Panc1 (cell line): ENCODE results near the gene NEK1. TPM values are rescaled to one million over a fixed set of nuclear protein-coding genes. Genes with fewer than 3 reads are reported as not detected.

Source experiments
- ATAC-seq: fragments of 200-7000 bp; cut with Tn5 transposase; 2 replicates; pipeline ENCODE4 v1.9.1; 2020; ENCODE audit warnings: mild to moderate bottlenecking, moderate library complexity
- BruUV-seq: library from RNA; stranded (reverse); fragments of 400-500 nt; replicated peaks from 2 replicates; lab custom pipeline; 2021; lab: Mats Ljungman, UMichigan
- CTCF ChIA-PET: fragments of 300-600 bp; sonication (Branson Sonifier 250); formaldehyde crosslinking; loops from one replicate; lab custom pipeline; 2022; ENCODE audit warnings: antibody characterized with exemption; lab: Charles Lee
- POLR2A ChIA-PET: fragments of 300-600 bp; sonication (Branson Sonifier 250); formaldehyde crosslinking; loops from one replicate; lab custom pipeline; 2022; ENCODE audit warnings: antibody characterized with exemption; lab: Charles Lee
- DNase-seq: peaks from one replicate; pipeline ENCODE4 v3.0.0-alpha.2; 2010; ENCODE audit warnings: low read depth, low spot score
- H3K27ac ChIP-seq: 2 replicates; pipeline ENCODE4 v1.5.1; 2011; ENCODE audit warnings: mild to moderate bottlenecking, low read length, inconsistent platforms
- H3K27me3 ChIP-seq: fragments of 200-500 bp; sonication (Bioruptor generic); 2 replicates; pipeline ENCODE4 v1.6.0; 2014; ENCODE audit warnings: low read length, inconsistent platforms; ENCODE audit not compliant: control insufficient read depth, insufficient read depth
- H3K36me3 ChIP-seq: fragments of 200-500 bp; sonication (Bioruptor generic); 2 replicates; pipeline ENCODE4 v1.5.1; 2014; ENCODE audit warnings: inconsistent platforms, mild to moderate bottlenecking, low read length, moderate library complexity; ENCODE audit not compliant: control insufficient read depth, insufficient read depth
- H3K4me1 ChIP-seq: 2 replicates; pipeline ENCODE4 v1.5.1; 2011; ENCODE audit warnings: inconsistent platforms, mild to moderate bottlenecking, low read length, moderate library complexity; ENCODE audit not compliant: control insufficient read depth, insufficient read depth
- H3K4me3 ChIP-seq, 2 experiments: 2 replicates each; pipeline ENCODE4 v1.5.1; 2011 to 2012; ENCODE audit warnings: low read depth in 2 of 2, low read length in 2 of 2, mild to moderate bottlenecking in 2 of 2, inconsistent platforms in 1 of 2, moderate library complexity in 1 of 2
- H3K9me3 ChIP-seq: fragments of 200-500 bp; sonication (Bioruptor generic); 2 replicates; pipeline ENCODE4 v1.5.1; 2014; ENCODE audit warnings: low read depth, mild to moderate bottlenecking, inconsistent platforms, low read length, moderate library complexity; ENCODE audit not compliant: control insufficient read depth, insufficient read depth
- POLR2AphosphoS5 ChIP-seq: IDR thresholded peaks from 2 replicates; pipeline ENCODE4 v1.6.1; 2012; ENCODE audit warnings: mild to moderate bottlenecking, low read depth, low read length, moderate library complexity
- REST ChIP-seq, 2 experiments: IDR thresholded peaks; 2 replicates each; pipeline ENCODE4 v1.6.1; 2011 to 2012; ENCODE audit warnings: low read depth in 2 of 2, control low read depth in 1 of 2, low read length in 1 of 2, mild to moderate bottlenecking in 1 of 2, moderate library complexity in 1 of 2; ENCODE audit not compliant: insufficient read depth in 1 of 2
- SIN3A ChIP-seq: IDR thresholded peaks from 2 replicates; pipeline ENCODE4 v1.6.1; 2012; ENCODE audit warnings: low read depth, mild to moderate bottlenecking, low read length, moderate library complexity, borderline replicate concordance; ENCODE audit not compliant: insufficient read depth
- TCF7L2 ChIP-seq: IDR thresholded peaks from 2 replicates; pipeline ENCODE4 v1.6.1; 2011; ENCODE audit warnings: mild to moderate bottlenecking, low read depth, low read length, inconsistent platforms
- in situ Hi-C: cut with HindIII; loops from 2 replicates; pipeline ENCODE4 v1.10.0; 2016; ENCODE audit warnings: low sequenced_read_pairs, low pct_unique_long_range_greater_than_20kb
- intact Hi-C: fragments of 100-400 bp; cut with micrococcal nuclease; formaldehyde crosslinking; loops from one replicate; pipeline ENCODE4 v1.10.0; 2022; ENCODE audit not compliant: unreplicated experiment
- total RNA-seq: library from RNA; stranded (reverse); gene quantifications from one replicate; pipeline ENCODE4 v1.2.1, GENCODE V29; 2021; ENCODE audit not compliant: unreplicated experiment
- TF ChIP-seq, protein P1 (sequence below): fragments of 450-650 bp; IDR thresholded peaks from 2 replicates; pipeline ENCODE4 v1.5.1; 2017; ENCODE audit warnings: mild to moderate bottlenecking

NEK1 gene
- total RNA-seq, 1 experiment from 2014 or later, result 9.2 TPM

- DNase-seq (no peak), ATAC-seq (no peak)
- Histone ChIP-seq H3K4me1 (no peaks in the 10 kb centered on the region), H3K4me3 (no peak overlapping the region), H3K9me3 (no peaks in the 10 kb centered on the region), H3K27me3 (no peaks in the 10 kb centered on the region), H3K36me3 (no peaks in the 10 kb centered on the region), H3K27ac (no peak overlapping the region)
- BruUV-seq, result no TSS peak
- TF ChIP-seq TCF7L2 (no peak), POLR2AphosphoS5 (no peak), REST (IDR thresholded peaks at IDR 0.05; ENCODE audit: insufficient read depth in 1 of 2, low read depth in 2 of 2, low read length in 1 of 2) (no peak), SIN3A (no peak)
- TF ChIP-seq, protein P1, sequence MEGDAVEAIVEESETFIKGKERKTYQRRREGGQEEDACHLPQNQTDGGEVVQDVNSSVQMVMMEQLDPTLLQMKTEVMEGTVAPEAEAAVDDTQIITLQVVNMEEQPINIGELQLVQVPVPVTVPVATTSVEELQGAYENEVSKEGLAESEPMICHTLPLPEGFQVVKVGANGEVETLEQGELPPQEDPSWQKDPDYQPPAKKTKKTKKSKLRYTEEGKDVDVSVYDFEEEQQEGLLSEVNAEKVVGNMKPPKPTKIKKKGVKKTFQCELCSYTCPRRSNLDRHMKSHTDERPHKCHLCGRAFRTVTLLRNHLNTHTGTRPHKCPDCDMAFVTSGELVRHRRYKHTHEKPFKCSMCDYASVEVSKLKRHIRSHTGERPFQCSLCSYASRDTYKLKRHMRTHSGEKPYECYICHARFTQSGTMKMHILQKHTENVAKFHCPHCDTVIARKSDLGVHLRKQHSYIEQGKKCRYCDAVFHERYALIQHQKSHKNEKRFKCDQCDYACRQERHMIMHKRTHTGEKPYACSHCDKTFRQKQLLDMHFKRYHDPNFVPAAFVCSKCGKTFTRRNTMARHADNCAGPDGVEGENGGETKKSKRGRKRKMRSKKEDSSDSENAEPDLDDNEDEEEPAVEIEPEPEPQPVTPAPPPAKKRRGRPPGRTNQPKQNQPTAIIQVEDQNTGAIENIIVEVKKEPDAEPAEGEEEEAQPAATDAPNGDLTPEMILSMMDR, result no peak
- ChIA-PET CTCF (no interaction called here), POLR2A (no interaction called here)
- intact Hi-C loops (no loop called here), in situ Hi-C loops (no loop called here)
These were observed 174.9 kb downstream of the NEK1 start for GRCh38 chr4:169437299-169438047.

DNA sequence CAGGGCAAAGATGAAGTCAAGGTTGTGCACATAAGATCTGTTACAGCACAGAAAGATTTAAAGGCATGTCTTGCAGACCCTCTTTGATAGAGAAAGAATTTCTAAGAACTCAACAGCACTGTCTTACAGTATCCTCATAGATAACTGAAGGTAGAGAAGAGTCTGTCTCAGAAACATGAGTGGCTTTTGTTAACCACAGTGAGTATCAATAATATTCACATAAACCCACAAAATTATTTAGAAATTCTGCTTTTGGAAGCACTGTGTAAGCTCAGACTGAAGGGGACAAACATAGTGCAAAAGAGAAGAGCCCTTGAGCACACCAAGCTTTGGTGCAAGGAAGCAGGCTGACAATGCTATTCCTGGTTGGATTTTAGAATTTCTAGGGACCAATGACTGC, 175.6 kb downstream of the NEK1 start:
- Histone ChIP-seq H3K27me3 (no peaks in the 10 kb centered on the region), H3K36me3 (no peaks in the 10 kb centered on the region), H3K4me1 (no peaks in the 10 kb centered on the region), H3K9me3 (no peaks in the 10 kb centered on the region), H3K4me3 (no peak overlapping the region), H3K27ac (no peak overlapping the region)
- in situ Hi-C loops, result no loop called here
- TF ChIP-seq SIN3A (no peak), TCF7L2 (no peak), REST (IDR thresholded peaks at IDR 0.05; ENCODE audit: insufficient read depth in 1 of 2, low read depth in 2 of 2, low read length in 1 of 2) (no peak)
- no TSS peak for BruUV-seq
- no peak for ATAC-seq
- CTCF ChIA-PET, result no interaction called here
- POLR2A ChIA-PET, result no interaction called here
- no peak for DNase-seq
- intact Hi-C loops, result no loop called here
